Bone marrow (tissue), 2 donors: ENCODE data around the gene ZNF581.

Source experiments
- DNase-seq, 2 donors: peaks; one replicate each; lab custom pipeline; 2025; lab: John Stamatoyannopoulos, UW

ZNF581 gene

DNA sequence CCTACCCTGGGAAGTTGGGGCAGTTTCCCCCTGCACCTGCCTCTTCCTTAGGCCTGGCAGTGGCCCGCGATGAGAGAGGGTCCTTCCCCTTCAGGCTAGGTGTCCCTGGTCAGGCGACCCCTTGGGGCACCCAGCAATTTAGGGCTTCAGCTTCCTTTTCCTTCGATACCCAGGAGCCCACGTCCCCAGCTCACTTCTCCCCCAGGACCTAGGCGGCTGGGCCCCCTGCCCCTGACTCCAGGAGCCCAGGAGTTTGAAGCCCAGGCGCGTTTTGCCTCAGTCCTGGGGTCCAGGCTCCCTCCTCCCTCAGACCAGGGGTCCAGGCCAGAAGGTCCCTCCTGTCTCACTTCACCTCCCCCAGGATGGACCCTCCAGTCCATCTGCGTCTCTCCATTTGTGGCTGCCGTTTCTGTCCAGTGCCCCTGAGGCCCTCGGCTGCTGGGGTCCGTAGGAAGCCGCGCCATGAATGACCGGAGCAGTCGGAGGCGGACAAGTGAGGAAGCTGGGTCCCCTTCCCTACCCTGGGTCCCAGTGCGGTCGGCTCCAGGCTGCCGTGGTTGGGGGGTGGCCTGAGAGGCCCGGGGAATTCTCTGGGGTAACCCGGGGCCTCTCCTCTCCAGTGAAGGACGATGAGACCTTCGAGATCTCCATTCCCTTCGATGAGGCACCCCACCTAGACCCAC is 5.3 kb downstream of the ZNF581 start:
- peak in 1 of 2 donors; percentile 23 for DNase-seq

DNA sequence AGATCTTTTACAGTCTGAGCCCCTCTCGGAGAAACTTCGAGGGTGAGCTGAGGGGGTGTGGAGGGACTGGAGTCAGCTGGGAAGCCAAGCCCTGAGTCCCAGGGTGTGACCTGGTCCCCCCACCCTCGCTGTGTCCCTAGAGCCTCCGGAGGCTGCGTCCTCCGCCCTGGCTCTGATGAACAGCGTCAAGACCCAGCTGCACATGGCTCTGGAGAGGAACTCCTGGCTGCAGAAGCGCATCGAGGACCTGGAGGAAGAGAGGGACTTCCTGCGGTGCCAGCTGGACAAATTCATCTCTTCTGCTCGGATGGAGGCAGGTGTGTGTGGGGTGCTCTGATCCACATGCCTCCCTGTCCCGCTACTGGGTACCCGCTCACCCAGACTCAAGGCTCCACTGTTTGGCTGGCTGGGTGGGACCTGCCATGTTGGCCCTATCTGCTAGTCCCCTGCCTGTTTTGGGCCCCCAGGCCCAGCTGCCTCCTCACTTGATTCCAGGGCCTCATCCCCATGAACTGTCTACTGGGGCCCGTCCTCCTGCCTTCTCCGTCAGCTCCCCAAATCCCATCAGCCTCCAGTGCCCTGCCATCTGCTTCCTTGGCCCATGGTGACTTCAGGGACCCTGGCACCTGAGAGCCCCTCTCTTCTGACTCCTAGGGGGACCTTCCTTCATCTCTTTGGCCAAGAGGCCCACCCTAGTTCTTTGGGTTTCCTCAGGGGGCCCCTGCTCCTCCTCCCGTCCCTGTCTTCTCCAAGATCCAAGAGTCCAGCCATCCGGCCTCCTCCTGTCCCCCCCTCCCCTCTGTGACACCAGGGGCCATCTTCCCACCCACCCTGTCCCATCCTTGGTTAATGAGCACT is 6.0 kb downstream of the ZNF581 start:
- no peak for DNase-seq

DNA sequence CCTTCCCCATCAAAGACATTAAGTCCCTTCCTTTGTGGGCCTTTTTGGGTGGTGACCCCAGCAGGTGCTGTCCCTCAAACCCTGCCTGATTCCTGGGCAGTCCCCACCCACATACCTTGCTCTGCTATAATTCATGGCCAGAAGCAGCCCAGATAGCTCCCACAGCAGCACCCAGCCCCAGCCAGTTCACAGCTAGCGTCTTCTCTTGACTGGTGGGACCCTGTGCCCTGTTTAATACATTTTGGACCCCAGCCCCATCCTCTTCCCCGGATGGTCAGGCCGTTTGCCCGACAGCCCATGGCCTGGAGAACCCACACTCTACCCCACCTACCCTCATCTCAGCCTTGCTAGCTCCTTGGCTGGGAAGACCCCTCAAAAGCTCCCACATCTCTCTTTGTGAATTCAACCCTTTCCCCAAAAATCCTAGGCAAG is 6.7 kb downstream of the ZNF581 start:
- DNase-seq, result no peak

DNA sequence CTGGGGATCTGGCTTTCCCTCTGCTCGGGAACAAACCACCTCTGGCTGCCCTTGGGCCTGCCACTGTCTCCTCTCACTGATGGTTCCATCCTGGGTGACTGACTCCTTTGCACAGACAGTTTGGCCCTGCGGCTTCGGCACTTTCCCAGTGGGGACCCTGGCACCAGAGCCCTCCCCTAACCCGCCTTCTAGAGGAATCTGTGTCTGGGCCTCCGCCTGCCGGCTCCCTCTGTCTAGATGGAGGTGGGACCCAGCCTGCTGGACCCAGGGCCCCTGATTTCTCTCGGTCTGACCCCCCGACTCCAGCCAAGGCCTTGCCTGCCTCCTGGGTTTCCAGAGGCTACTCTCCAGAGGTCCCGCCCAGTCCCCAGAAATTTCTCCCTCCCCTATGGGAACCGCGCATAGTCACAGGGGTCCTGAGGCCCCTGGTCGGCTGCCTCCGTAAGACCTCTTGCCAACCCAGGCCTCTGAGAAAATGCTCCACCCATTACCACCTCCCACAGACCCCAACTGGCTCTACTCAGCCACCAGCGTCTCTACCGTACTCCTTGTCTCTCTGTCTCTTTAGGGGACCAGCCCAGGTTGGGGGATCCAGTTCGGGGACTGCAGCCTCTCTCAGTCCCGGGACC is 7.3 kb downstream of the ZNF581 start:
- no peak for DNase-seq

DNA sequence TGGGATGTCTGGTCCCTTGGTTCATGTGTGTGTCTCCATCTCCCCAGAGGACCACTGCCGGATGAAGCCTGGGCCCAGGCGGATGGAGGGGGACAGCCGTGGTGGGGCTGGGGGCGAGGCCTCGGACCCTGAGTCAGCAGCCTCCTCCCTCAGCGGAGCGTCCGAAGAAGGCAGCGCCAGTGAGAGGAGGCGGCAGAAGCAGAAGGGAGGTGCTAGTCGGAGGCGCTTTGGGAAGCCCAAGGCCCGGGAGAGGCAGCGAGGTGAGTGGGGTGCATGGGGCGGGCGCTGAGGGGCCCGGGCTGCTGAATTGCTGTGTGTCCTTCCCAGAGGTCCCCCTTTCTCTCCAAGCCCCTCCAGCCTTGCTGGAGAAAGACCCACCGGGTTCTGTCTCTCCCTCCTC is 7.8 kb downstream of the ZNF581 start:
- no peak for DNase-seq

DNA sequence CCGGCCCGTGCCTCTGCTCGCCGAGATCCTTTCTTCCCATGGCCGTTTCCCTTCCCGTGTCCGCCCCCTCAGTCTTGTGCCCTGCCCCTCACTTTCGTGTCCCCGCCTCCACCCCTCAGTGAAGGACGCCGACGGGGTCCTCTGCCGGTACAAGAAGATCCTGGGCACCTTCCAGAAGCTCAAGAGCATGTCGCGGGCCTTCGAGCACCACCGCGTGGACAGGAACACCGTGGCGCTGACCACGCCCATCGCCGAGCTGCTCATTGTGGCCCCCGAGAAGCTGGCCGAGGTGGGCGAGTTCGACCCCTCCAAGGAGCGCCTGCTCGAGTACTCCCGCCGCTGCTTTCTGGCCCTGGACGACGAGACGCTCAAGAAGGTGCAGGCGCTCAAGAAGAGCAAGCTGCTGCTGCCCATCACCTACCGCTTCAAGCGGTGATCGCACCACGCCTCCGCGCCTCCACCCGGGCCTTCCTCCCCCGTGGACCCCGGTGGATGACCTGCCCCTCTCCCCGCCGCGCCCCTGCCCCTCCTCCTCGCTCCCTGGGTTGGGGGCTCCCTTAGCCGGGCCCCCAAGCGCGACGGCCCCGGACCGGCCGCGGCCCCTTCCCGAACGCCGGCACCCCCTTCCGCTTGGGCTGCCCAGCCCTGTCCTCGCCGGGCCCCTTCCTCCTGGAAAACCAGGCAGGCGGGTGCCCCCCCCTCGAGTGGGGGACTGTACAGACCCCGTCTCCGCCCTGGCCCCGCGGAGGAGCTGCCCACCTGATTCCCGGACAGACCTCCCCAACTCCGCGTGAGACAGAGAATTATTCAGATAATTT is 9.1 kb downstream of the ZNF581 start:
- DNase-seq, result no peak

DNA sequence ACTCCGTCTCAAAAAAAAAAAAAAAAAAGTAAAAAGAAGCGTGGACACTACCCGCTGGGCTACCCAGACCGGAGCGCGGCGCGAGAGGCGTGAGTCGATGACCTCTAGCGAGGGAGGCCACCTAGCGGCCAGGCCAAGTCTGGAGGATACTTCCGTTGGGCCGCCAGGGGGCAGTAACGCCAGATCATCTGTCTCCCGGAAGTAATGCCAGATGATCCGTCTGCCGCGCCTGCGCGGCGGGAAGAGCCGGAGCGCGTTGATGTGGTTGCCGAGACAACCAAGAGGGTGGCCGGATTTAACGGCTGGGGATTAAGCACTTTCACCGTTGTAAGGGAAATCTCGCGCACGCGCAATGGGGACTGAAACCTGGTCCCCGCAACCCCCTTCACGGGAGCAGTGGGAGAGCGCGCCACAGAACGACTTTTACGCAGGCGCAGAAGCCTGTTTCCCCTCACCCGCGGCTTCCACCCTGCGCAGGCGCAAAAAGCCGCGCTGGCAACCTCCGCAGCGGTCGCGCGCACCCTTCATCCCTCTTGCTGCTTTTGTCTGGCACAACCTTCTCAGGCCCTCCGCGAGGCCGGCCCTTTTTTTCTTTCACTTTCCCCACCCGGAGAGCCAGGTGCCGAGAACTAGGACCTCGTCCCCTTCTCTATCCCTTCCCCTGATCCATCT is 10.3 kb downstream of the ZNF581 start:
- DNase-seq, result peak; percentile 97 to 100

DNA sequence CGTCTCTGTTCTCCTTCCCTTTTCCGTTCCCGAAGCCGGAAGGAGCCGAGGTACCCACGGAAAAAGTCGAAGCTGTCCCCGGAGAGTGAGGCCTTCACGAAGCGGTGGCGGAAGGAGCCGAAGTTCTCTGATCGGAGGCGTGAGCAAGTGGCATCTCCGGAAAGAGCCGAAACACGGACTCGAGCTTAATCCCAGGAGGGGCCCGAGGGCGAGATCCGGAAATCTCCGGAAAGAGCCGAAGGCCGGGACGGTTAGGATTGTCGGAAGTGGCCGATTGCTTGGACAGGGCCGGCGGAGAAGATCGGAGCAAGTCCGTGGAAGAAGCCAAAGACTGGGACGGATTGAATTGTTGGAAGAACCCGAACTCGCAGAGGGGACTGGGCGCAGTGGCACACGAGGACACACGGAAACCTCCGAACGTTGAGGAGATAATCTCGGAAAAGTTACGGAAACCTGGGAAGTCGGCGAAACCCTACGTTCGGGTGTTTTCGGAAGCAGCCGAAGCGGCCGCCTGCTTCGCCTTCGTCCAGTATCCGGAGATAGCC is 10.9 kb downstream of the ZNF581 start:
- peak; percentile 98 to 99 for DNase-seq

DNA sequence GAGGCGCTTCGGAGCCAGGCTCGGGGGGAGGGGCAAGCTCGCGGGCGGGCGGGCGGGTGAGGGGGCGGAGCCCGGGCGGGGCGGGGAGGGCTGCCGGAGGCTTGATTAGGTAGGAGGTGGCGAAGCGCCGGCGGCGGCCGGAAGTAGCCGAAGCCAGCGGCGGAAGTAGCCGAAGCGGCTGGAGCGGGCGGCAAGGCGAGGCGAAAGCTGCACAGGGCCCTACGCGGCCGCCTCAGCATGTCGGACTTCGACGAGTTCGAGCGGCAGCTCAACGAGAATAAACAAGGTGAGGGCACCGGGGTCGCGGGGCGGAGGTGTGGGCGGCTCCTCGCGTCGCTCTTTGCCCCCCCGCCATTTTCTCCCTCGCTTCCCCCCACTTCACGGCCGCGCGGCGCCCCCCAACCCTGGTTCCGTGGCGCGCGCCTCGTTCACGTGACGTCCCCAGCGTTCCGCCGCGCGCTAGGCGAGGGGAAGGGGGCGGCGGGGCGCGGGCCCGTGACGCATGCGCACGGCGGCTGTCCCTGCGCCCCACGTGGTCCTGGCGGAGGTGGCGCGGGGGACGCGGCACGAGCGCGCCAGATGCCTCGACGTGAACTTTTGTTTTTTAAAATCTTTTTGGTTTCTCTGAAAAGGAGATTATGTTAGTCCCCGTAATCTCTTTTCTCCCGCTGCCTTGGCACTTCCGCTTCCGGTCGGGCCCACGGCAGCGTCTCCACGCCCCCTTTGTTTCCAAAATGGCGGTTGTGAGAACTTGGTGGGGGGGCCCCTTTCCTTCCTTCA is 11.6 kb downstream of the ZNF581 start, which contains the start of gene U2AF2:
TSS of gene U2AF2 (plus strand) at position 168 of the 780 bp plus-strand sequence. CDS start at position 238, 70 bp downstream.
- peak; percentile 49 to 80 for DNase-seq

DNA sequence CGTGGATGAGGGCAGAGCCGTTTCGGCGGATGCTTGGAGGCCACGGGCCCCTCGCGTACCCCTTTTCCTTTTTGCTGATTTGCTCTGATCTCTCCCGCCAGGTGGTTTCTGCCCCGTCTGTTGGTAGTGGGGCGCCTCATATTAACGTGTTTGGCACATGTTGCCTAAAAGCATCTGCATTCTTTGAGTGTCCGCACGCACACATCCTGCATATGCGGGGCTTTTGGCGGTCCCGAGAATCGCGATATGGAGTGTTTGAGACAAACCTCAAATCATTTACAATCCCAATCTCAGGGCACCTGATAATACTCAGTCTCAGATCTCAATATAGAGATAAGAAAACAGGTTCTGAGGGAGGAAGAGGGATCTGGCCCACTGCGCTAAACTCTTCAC is 12.2 kb downstream of the ZNF581 start:
- no peak for DNase-seq

DNA sequence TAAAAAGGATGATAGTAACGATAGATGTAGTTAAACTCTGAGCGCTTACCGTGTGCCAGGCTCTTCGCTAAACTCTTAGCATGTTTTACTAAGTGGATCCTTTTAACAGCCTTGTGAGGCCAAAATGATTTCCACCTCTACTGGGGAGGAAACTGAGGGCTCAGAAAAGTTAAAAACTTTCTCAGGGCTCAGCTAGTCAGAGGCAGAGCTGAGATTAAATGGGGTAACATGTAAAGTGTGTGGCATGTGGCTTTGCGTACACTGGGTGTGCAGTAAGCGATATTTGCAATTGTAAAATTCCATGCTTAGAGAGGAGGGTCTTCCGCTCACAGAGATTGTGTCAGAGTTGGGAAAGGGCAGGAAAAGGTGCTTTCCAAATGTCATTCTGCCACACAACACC is 13.1 kb downstream of the ZNF581 start:
- no peak for DNase-seq

DNA sequence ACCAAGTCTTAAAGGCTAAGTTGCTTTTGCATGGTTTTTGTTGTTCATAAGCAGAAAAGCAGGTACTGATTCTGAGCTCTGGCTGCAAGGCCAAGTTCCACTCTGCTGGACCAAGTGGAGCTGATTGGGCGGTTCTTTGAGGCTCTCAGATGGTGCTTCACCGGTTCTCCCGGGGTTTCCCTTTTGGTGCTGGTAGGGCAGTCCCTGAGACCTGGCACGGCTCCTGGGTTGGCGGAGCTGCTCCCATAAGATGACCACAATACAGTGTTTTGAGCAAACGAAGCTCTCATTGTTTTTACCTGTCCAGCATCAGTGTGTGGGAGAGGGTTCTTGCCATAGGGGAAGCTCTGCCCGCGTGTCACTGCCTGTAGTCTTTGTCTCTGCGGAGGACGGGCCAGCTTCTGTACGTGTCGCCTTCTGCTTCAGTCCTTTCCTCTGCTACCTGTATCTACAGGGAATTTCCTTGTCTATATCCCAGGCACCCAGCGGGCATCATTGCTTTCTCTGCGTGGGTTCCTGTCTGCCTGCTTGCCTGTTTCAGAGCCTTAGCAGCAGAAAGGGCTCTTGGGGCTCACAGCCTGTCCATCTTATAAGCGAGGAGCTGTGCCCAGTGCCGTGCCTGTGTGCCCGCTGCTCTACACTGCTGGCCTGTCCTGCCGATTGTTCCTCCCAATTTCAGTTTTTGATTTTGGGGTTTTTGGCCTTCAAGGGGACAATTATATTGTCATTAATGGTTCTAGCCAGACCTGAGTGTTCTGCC is 13.7 kb downstream of the ZNF581 start:
- DNase-seq, result no peak

DNA sequence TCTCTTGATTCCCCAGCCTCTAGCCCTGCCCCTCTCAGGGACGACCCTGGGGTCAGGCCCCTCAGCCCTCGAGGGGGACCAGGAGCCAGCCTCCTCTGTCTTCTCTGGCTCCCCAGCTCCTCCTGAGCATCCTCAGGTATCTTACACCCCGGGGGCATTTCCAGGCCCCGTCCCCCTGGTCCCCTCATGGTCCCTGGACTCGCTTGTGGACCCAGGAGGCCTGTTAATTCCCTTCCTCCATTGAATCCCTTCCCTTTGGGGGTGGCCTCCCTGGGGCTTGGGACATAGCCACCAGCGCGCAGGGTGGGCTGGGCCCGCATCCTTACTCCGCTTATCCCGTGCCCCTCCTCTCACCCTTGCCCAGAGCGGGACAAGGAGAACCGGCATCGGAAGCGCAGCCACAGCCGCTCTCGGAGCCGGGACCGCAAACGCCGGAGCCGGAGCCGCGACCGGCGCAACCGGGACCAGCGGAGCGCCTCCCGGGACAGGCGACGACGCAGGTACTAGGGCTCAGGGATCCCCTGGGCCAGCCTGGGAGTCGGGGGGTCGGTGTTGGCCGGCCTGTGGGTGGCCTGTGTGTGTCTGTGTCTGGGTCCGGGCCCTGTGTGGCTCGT is 15.5 kb downstream of the ZNF581 start:
- DNase-seq, result no peak

DNA sequence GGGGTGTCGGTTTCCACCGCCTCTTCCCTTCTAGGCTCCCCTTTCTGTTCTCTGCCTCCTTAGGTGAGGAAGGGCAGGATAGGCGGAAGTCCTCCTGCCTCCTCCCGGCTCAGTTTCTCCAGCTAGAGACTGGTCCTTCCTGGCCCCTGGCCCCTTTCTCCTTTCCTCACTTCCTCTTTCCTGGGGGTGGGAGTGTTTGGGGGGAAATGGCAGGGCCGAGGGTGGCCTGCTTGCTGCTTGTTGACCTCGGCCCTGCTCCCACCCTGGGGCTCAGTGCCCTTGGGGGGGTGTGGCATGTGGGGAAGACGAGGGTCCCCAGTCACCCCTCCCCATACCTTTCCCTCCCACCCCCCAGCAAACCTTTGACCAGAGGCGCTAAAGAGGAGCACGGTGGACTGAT is 16.4 kb downstream of the ZNF581 start:
- no peak for DNase-seq

DNA sequence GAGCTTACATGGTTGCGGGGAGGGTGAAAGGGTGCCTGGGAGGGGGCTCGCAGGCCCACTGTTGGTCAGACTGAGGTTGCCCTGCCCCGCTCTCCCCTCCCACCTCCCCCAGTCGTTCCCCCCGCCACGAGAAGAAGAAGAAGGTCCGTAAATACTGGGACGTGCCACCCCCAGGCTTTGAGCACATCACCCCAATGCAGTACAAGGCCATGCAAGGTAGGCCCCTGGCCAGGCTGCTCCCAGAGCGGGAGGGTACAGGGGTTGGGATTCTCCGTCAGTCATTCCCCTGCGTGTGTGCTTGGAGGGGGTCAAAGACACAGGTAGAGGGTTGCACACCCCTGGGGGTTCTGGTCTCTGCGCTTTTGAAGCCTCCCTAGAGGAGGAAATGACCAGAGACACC is 17.0 kb downstream of the ZNF581 start:
- no peak for DNase-seq

DNA sequence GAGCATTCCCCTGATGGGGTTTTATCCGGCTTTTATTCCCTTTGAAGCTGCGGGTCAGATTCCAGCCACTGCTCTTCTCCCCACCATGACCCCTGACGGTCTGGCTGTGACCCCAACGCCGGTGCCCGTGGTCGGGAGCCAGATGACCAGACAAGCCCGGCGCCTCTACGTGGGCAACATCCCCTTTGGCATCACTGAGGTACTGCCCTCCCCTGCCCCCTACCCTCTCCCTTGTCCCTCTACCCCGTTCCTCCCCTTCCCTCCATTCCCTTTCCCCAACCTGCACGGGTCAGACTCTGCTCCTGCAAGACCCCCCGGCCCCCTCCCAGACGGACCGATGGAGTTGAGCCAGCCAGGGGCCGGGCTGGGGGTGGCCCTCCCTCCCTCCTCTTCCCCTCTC is 17.5 kb downstream of the ZNF581 start:
- no peak for DNase-seq

DNA sequence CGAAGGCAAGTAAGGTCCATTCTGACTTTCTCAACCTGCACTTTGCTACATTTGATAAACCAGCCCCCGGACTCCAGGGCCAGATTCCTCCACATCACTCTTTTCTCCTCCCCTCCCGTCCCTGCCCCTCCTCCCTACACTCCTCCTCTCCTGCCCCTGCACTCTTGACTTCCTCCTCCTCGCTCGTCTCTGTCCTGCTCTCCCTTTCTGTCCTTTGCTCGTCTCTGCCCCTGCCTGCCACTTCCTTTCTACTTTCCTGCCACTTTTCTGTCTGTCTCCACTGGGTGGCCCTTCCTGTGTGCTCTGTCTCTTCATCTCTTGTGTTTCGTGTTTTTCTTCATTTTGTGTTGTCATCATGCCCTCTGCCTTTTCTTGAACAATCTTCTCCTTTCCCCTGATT is 18.4 kb downstream of the ZNF581 start:
- no peak for DNase-seq

DNA sequence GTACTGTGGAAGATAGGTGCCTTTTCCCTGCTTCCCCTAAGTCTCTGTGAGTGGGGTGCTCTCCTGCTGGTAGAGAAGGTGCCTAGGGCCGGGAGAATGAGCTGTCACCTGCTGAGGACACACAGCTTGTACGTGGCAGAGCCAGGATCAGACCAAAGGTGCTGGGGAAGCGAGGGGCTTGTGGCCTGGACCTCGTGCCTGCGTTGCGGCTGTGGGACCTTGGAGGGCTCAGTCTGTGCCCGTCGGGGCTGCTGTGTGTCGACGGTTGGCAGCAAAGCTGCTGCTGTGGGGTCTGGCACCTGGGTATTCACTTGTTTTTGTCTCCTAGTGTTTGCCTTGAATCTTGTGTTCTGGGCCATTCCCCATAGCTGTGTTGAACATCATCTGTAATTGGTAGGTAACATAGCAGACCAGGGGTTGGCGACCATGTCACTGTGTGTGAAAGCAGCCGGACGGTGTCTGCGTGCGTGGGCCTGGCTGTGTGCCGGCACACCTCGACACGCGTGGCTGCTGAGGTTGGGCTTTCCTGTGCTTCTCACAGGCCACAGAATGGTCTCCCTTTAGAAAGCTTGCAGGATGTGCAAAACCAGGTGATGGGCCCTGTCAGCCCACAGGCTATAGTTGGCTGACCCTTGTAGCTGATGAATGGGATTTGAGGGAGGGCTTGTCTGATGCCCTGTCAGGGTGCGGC is 20.5 kb downstream of the ZNF581 start:
- DNase-seq, result no peak
